T-helper 2 cell treated with Interferon-gamma antibody and Interleukin-4, amounts not matched to agents 100 ng/mL and 5 ng/mL, for 36 hours (primary cell): ENCODE measurements around the gene ADCY5. TPM values are rescaled to one million over a fixed set of nuclear protein-coding genes. Genes with fewer than 3 reads are reported as not detected.

Experiments
- intact Hi-C: fragments of 100-400 bp; cut with micrococcal nuclease; formaldehyde crosslinking; loops from one replicate; pipeline ENCODE4 v1.15.1; 2023
- total RNA-seq: library from RNA; stranded (reverse); gene quantifications from 2 replicates; pipeline ENCODE4 v1.2.3, GENCODE V29; 2022

The ADCY5 gene
- total RNA-seq, 1 donor from 2014 or later: not detected

DNA sequence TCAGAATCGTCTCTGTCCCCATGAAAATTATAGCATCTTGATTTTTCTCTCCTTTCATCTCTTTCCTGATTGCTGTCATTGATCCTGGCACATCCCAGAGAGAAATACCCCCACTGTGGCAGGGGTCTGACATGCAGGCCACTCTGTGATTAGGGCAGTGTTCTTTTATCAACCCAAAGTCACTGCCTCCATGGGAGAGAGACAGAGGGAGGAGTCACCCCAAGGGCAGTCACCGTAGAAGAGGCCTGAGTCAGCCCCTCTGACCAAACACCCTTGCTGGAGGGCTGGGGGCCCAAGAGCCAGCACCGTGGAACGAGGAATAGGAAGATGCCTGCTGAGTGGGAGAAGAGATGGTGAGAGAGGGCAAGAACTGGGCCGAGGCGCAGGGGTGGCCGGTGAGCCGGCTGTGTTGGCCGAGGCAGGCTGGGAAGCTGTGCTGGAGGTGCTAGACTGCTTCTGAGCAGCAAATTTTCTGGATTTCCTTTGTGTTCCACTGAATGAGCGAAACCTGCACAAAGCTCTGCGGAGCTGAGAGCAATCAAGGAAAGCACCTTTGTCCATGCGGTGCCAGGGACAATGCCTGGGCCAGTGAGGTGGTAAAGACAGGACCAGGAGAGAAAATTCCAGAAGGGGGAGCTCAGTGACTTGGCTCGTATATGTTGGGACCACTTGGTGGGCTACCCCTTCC, 103.8 kb downstream of the ADCY5 start:
- intact Hi-C loops: no loop called here

DNA sequence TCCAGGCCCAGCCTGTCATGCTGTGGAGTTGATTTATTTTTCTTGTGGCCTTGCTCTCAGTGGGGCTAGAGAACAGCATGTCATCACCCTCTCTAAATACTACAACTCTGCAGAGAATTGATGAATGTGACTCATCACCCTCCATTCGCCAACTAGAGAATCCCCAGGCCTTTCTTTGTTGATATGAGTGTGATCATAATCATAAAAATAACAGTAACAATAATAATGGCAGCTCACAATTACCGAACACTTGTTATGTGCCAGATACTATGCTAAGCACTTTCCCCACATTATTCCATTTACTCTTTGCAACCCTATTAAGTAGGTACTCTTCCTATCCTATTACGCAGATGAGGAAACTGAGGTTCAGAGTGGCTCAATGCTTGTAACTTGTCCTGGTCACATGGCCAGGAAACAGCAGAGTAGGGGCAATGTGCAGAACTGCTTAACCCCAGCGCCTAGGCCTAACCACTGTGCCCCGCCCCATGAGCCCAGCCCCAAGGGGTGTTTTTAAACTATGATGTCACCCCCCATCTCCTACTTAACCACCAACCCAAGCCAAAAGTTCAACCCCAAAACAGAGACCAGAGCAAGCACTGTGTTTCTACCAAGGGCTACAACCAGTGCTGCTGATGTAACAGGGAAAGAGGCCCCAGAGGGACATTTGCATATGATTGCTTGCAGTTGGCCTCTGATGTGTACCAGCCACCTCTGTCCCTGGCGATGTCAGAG, 104.5 kb downstream of the ADCY5 start:
- intact Hi-C loops: no loop called here

DNA sequence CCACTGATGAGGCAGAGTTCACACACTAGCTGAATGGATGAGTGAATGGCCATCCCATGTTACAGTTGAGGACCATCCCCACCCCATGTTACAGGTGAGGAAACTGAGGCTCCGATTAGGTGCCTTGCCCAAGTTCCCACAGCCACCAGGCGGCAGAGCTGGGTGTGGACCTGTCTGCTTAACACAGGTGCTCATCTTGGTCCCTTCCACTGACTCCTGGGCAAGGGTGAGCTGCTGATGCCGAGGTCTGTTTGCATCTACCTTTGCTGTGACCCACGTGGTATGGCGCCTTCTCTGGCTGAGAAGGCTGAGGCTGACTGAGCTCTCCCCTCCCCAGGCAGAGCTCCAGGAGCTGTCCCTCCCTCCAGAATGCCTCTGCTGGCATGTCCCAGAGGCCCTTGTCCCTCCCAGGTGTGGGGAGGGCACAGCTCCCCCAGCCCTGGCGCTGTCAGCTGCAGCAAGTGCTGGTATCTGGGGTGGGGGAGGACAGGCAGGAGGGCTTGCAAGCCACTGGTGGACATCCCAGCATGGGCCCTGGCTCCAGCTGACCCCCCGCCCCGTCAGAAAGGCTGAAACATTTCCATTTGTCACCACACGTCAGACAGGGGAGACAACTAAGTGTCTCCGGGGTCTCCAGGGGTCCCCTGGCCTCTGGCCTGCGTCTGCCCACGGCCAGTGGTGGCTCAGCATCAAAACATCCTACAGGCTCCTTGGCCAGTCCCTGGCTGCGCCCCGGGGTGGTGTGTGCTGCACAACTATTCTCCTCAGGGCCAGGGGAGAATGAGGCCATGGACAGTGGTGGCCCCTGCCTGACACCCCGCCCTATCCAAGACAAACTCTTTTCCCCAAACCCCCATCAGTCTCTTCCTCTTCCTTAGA, 105.4 kb downstream of the ADCY5 start:
- intact Hi-C loops: no loop called here

DNA sequence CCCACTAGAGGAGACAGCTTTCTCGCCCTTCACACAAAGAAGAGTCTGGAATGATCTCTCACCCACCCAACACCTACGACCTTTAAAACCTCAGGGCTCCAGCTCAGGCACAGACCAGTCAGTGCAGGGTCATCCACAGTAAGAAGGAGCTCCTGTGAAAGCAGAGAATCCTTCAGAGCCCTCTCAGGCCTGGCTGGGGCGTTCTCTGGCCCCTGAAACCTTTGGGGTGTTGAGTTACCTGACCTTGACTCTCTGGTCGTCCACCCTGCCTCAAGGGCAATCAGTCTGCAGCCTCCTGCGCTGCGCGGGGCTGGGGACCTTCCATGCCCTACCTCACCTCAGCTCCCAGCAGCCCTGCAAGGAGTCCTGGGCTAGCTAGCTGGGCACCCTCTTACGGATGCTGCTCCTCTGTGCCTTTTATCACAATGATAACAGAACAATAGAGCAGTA, 106.2 kb downstream of the ADCY5 start:
- intact Hi-C loops: no loop called here

DNA sequence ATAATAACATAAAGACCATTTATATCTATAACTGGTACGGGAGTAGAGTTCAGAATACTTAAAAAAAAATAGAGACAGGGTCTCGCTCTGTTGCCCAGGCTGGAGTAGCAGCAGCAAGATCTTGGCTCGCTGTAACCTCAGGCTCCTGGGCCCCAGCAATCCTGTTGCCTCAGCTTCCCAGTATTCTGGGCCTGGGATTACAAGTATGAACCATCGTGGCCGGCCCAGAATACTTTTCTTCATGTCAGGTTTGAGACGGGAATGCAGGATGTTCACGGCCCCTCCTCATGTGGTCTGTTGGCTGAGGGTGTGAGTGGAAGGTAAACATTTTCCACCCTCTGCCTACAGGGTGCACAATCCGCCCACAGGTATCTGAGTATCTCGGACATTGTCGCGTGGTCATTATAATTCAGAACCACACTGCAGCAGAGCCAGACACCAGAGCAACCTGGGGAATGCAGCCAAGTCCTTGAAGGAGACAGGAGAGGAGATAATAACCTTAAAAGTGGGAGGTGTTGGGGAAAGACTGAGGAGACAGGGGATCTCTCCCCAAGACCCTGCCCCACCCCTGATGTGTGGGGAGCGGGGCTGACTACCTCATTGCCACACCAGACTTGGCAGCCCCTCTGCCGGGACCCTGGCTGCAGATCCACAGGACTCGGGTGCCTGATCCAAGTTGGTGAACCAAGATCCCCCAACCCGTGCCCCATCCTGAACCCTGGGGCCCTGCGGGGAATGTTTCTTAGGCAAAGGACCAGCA, 106.8 kb downstream of the ADCY5 start:
- intact Hi-C loops: no loop called here

DNA sequence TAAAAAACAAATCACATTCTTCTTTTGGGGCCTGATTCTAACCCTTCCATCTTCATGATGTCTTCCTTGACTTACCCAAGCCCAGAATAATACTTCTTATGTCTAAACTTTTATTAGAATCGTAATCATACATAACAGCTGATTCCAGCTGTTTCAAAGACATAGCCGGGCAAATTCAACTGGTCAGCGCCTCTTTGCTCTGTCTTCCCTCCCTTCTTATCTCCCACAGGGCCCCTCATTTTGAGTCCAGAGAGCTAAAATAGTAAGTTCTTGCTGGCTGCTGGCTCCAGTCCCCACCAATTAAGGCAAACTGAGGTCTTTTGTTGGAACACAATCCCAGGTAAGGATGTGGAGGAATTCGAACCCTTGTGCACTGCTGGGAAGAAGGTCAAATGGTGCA, 108.6 kb downstream of the ADCY5 start:
- intact Hi-C loops: no loop called here

DNA sequence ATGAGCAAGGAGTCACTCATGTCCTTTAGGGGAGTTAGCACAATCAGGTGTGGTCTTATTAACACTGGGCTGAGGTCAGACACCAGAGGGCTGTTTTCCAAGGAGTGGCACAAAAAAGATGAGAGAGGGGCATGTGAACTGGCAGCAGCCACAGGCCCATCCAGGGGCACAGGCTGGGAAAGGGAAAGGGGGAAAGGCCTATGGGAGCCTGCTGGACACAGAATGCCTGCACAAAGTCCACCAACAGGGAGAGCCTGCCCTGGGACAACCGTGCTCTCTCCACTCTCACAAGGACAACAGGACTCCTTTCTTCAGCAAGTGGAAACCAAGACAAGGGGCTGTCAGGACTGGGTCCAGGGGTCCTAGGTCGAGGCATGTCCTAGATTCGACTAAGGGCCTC, 109.6 kb downstream of the ADCY5 start:
- intact Hi-C loops: no loop called here

DNA sequence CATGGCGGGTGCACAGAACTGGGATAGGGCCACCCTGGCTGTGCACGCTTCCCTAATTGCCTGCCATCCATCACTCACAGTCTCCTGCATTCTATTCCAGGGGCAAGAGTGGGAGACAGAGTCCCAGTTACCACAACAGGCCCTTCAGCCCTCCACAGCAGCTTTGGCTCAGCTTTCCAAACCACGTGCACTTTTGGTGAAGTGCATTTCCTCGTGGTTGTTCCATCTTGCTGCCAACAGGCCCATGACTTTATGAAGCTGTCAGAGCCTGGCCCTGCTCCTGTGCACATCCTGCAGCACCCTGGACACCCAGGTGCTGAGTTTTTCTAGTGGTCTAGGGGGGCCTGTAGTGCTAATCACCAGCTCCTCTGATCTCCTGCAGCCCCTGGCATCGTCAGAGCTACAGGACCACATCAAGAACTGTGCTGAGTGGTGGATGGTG, 110.2 kb downstream of the ADCY5 start:
- intact Hi-C loops: no loop called here

DNA sequence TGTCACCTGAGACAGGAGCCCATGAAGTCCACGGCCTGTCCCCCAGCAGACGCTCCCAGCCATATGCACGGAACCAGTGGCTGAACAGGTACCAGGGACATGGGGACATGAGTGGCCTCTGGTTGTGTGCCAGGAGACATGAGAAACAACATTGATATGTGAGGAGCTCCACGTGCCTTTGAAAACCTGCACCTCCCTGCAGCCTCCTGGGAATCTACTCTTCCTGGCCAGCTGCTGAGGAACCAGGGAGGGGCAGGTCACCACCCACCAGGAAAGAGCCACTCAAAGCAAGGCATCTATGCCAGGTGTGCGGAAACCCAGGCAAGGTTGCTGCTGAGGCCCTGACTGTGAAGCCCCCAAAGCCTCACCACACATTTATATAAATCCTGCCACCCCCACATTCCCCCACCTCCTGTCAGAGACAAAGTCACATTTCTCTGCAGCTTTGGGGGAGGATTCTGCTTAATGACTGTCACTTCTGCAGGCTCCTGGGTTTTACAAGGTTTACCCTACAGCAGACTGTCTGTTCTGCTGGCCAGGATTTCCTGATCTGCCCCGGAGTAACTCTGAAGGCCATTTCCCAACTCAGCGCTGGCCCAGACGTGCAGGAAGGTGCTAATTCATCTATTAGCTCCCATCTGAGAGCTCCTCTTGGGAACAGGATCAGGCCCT, 110.8 kb downstream of the ADCY5 start:
- intact Hi-C loops: no loop called here

DNA sequence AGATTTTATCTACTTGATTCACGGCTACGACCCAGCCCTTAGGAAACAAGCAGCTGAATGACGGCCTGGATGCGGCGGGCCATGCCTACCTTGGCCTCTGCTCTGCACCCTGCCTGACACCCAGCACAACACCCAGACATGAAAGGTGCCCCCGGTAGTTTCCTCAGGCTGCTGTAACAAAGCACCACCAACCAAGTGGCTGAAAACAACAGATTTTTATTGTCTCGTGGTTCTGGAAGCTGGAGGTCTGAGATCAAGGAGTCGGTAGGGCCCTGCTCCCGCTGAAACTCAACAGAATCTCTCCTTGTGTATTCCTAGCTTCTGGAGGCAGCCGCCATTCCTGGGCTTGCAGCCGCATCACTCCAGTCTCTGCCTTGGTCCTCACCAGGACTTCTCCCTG, 111.7 kb downstream of the ADCY5 start:
- intact Hi-C loops: no loop called here

DNA sequence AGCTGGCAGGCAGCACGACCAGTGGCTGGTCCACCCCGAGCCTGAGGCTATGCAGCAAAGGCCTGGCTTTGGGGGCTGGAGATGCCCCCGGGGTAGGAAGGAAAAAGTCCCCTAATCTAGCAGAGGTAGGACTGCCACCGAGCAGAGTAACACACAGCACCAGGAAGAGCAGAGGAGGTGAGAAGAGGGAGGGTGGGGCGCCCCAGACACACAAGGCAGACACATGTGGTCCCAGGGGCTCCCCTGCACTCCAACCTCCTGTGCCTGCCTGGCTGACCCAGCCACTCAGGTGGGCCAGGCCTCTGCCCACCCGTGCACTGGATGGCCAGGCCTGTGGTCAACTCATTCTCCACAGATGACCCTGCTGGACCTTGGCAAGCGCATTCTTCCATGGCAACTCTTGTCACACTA, 112.4 kb downstream of the ADCY5 start:
- intact Hi-C loops: no loop called here

DNA sequence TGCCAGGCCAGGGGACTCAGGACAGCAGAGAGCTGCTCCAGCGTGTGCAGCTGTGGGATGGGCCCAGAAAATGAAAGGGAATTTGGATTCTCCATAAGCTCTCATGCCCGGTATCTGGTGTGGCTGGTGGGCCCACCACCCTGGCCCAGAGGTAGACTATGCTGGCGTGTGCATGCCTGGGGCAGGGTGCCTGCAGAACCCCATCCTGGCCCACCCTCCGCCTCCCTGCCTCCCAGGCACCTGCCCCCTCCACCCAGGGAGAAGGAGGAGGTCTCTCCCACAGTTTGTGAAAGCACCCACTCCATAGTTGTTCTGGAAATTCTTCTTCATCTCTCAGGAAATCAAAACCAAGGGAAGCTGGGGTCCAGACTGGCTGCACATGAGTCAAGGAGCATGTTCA, 112.9 kb downstream of the ADCY5 start:
- intact Hi-C loops: no loop called here

DNA sequence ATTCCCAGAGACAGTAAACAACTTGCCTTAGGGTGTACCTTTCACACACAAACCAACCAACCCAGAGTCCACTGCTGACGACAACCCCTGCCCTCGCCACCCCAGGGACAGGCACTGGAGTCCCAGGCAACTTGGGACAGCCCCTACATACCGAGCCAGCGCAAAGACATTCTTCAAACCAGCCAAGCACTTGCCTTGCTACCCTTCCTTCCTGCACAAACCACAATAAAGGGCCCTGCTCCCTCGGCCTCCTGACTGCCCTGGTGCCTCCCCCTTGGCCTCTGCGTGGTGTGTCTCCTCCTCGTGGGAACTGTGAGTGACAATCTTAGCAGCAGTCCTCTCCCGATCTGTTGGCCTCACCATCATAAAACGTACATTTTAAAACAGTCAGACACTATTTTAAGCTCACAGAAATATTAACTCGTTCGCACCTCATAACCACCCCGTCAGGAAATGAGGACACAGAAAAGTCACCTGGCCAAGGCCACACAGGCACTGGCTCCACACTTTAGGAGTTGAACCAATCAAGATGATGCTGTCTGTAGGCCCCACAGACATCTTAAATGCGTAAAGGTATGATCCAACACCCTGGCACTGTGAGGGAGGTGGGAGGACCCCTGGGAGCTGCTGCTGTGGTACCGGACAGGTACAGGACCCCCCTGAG, 113.8 kb downstream of the ADCY5 start:
- intact Hi-C loops: no loop called here

DNA sequence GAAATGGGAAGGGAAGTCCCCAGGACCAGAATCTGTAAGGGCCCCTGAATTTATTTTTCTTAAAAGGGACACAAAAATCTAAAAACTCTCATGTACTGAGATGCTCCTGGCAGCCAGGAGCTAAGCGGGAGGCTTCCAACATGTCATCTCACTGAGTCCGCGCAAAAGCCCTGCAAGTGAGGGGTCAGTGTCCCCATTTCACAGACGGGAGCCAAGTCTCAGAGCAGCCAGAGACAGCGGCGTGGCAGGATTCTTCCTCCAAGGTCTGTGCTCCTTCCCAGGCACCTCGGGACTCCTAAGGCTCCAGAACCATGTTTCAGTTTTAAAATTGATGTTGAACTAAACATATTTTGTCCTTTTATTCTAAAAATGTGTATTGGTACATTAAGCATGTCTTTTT, 114.8 kb downstream of the ADCY5 start:
- intact Hi-C loops: no loop called here

DNA sequence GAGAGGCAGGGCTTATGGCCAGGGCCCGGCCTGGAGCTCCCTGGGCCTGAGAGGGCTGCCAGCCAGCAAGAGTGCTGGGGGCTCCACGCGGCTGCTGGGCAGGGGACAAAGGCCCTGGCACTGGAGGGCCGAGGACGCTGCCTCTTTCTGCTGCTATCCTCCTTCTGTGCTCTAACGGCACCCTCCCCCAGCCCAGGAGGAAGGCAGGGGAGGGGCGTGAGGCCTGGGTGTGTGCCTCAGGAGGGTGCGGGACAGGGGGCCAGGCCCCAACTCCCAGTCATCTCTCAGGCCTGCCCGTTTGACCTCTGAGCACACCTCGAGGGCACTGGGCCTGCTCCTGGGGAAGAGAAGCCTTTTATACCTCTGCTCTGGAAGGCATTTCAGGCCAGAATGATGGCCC, 115.5 kb downstream of the ADCY5 start:
- intact Hi-C loops: no loop called here

DNA sequence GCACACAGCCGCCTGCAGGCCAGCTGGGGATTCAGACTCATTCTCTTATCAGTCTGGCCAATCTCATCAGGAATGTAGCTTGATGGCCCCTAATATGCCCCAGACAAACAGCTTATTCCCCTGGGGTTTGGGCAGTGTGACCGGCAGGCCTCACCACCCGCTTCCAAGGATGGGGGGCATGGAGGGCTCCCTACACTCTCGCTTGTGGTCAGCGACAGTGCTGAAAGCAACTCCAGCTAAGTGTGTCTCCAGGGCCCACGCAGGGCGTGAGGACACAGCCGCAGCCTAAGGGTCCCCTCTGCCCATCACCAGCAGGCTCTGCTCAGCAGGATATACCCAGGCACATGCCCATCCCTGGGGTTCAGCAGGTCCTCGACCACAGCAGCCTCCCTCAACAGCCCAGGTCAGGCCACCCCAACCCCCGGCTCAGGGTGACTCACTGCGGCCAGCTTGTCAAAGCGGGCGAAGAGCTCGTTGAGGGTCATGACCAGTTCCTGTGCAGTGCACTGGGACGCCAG, 116.7 kb downstream of the ADCY5 start:
- intact Hi-C loops: no loop called here

DNA sequence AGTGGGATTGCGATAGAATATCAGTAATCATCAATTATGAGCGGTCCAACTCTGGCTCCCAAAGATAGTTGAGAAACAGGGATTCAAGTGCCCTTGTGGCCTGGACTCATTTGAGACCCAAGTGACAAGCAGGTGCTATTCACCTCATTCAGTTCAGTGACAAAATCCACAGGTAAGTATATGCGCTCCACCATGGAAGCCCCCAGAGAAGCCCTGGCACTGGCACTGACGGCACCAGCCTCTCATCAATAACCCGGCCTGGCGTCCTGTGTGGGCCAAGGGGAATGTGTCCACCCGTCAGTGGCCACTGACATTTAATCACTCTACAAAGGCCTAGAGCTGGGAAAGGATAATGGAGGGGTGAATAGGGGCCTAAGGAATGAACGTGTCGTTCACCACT, 117.2 kb downstream of the ADCY5 start:
- intact Hi-C loops: no loop called here

DNA sequence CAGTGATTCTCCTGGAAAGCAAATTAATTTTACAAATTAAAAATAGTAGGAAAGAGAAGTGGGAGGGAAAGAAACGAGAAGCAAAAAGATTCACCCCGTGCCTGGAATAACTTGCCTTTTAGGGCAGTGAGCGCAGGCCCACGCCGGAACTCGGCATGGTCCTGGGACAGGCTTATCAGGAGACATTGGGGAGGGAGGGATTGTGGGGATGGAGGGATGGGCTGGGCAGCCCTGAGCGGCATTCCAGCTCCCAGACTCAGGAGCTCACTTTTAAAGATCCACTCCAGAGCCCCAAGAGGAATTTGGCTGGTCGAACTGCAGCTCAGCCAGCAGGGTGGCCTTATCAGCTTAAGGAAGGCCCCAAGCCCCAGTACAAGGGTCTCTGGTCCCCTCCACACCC, 117.9 kb downstream of the ADCY5 start:
- intact Hi-C loops: no loop called here

DNA sequence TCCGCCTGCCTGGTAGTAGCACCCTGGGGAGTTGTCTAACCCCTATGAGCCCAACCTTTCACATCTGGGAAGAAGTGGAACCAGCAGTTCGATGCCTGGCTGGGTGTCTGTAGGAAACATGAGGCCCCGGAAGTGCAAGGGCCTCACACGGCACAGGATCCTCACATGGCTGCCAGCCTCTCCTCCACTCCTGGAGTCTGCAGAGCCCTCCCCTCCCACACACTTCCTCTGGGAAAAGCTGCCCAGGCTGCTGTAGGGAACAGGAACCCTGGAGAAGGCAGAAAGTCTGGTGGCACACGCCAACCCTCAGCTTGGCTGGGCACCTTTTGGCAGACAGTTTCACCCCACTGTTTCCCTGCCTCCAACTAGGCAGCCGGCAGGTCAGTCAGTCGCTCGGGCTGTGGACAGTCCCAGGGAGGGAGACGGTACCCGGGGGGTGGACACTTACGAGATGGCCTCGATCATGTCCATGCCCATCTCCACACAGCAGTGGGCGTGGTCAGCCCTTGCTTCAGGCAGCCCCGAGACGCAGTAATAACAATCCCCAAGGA, 118.4 kb downstream of the ADCY5 start:
- intact Hi-C loops: no loop called here
